BLaER1 treated with 17β-estradiol and CSF1 and Interleukin-3, amounts not matched to agents 10 nM and 100 nM (cell line): ENCODE data around the gene UBR2.

Source experiments
- H3K27ac ChIP-seq, 11 experiments: shearing (Covaris generic); formaldehyde crosslinking; 2 replicates each; pipeline ENCODE4 v1.8.1; 2022
- H3K27me3 ChIP-seq, 11 experiments: shearing (Covaris generic); formaldehyde crosslinking; 2 replicates each; pipeline ENCODE4 v1.8.1; 2022
- H3K36me3 ChIP-seq, 11 experiments: shearing (Covaris generic); formaldehyde crosslinking; 2 replicates each; pipeline ENCODE4 v1.8.1; 2022
- H3K4me1 ChIP-seq, 10 experiments: shearing (Covaris generic); formaldehyde crosslinking; 2 replicates each; pipeline ENCODE4 v1.8.1; 2022
- H3K4me2 ChIP-seq, 11 experiments: shearing (Covaris generic); formaldehyde crosslinking; 2 replicates each; pipeline ENCODE4 v1.8.1; 2022
- H3K4me3 ChIP-seq, 10 experiments: shearing (Covaris generic); formaldehyde crosslinking; 2 replicates each; pipeline ENCODE4 v1.8.1; 2022
- H3K9ac ChIP-seq, 11 experiments: shearing (Covaris generic); formaldehyde crosslinking; 2 replicates each; pipeline ENCODE4 v1.8.1; 2022
- H3K9me3 ChIP-seq, 11 experiments: shearing (Covaris generic); formaldehyde crosslinking; replicated peaks in 1 of 11; 2 replicates each; pipeline ENCODE4 v1.8.1; 2022
- H4K20me1 ChIP-seq, 11 experiments: shearing (Covaris generic); formaldehyde crosslinking; 2 replicates each; pipeline ENCODE4 v1.8.1; 2022
- Cebpa-rat ChIP-seq, 11 experiments: shearing (Covaris generic); IDR thresholded peaks; 2 replicates each; pipeline ENCODE4 v1.8.1; 2022

The UBR2 gene

GRCh38 chr6:42563697-42564505, at the start of gene UBR2:
UBR2 (plus strand) TSS chr6:42564029; CDS start chr6:42564320, 291 bp downstream.
- Histone ChIP-seq H3K36me3 (peaks cover 0 to 27% (median 15%) of the 10 kb centered on the region in 11 experiments; a peak in 15 of 22 replicates), H4K20me1 (peaks cover 0 to 42% (median 13%) of the 10 kb centered on the region in 11 experiments; a peak in 11 of 22 replicates), H3K4me2 (peak within 1 kb of the TSS; percentile 80 to 96 (median 87)), H3K9ac (peak within 1 kb of the TSS; percentile 83 to 94 (median 92)), H3K4me1 (peaks cover 9 to 33% (median 18%) of the 10 kb centered on the region in 10 experiments), H3K4me3 (peak within 1 kb of the TSS; percentile 73 to 93 (median 80)), H3K27me3 (no peaks in the 10 kb centered on the region), H3K27ac (peak within 1 kb of the TSS; percentile 82 to 95 (median 91)), H3K9me3 (peaks cover 0 to 15% (median 0%) of the 10 kb centered on the region in 11 experiments; a peak in 6 of 22 replicates)
- no peak for TF ChIP-seq Cebpa-rat (IDR thresholded peaks at IDR 0.05)

GRCh38 chr6:42514745-42515144, 49.1 kb upstream of the UBR2 start:
- H3K27ac ChIP-seq = peak overlapping the region in 4 of 11 experiments; percentile 39 to 77 (median 62); a peak in 7 of 22 replicates
- no peaks in the 10 kb centered on the region for H3K36me3 ChIP-seq

GRCh38 chr6:42519779-42520178, 44.0 kb upstream of the UBR2 start:
- no peak overlapping the region for H3K27ac ChIP-seq
- peaks cover 0 to 23% (median 2%) of the 10 kb centered on the region in 10 experiments; a peak in 12 of 20 replicates for H3K4me1 ChIP-seq
- no peaks in the 10 kb centered on the region for H3K36me3 ChIP-seq
- H3K27me3 ChIP-seq = no peaks in the 10 kb centered on the region
- no peak for TF ChIP-seq Cebpa-rat (IDR thresholded peaks at IDR 0.05)
- H3K4me3 ChIP-seq = no peak overlapping the region
- no peak overlapping the region for H3K9ac ChIP-seq
- peaks cover 8 to 15% (median 11%) of the 10 kb centered on the region in 11 experiments; a peak in 19 of 22 replicates for H3K9me3 ChIP-seq
- H3K4me2 ChIP-seq = no peak overlapping the region
- H4K20me1 ChIP-seq = no peaks in the 10 kb centered on the region

More at GRCh38 chr6:42514745-42515144, 49.1 kb upstream of the UBR2 start:
- Histone ChIP-seq H4K20me1 (no peaks in the 10 kb centered on the region), H3K27me3 (no peaks in the 10 kb centered on the region), H3K4me1 (peaks cover 0 to 46% (median 9%) of the 10 kb centered on the region in 10 experiments; a peak in 13 of 20 replicates), H3K4me2 (peak overlapping the region in 9 of 11 experiments; percentile 0 to 84 (median 35); a peak in 11 of 22 replicates), H3K9ac (peak overlapping the region in 2 of 11 experiments; percentile 38 to 46; a peak in 2 of 22 replicates), H3K9me3 (peaks cover 2 to 8% (median 5%) of the 10 kb centered on the region in 11 experiments; a peak in 19 of 22 replicates), H3K4me3 (no peak overlapping the region)
- TF ChIP-seq Cebpa-rat (IDR thresholded peaks at IDR 0.05) = no peak

DNA sequence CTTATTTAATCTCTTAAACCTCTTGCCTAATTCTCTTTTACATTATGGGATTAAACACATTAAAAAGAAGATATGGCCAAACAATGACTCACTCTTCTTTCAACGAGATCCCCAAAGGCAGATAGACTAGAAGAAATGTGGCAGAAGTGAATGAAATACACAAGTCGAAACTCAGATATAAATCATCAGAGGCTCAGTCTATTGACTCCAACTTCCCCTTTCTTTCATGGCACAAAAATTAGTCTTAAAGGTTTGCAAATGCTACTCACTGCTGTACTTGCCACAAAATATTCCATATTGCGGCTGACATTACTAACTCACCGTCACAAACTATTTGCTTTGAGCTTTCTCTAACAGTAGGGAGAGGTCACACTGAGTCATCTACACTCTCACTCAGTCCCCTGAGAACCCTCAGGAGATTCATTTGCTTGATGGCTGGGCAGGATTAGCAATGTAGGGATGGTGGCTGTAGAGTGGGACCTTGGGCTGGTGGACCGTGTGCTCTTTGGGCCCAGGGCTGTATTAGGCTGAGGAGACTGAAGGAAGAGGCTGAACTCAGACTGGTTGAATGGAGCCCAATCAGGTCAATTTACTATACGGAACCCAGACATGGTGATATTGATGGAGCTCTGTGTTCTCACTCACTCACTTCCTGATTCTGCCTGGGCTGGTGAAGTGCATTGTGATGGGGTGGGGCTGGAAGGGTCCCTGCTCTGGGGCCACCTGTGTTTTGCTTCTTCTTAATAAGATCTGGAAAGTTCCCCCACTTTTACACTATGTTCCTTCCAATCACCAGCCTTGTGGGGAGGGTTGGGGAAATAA, 42.8 kb upstream of the UBR2 start:
- peak overlapping the region in 2 of 11 experiments; percentile 23 to 37; a peak in 3 of 22 replicates for H3K4me2 ChIP-seq
- H3K9me3 ChIP-seq = peaks cover 8 to 15% (median 11%) of the 10 kb centered on the region in 11 experiments; a peak in 19 of 22 replicates
- peaks cover 0 to 12% (median 0%) of the 10 kb centered on the region in 10 experiments; a peak in 3 of 20 replicates for H3K4me1 ChIP-seq
- no peaks in the 10 kb centered on the region for H4K20me1 ChIP-seq
- H3K36me3 ChIP-seq = no peaks in the 10 kb centered on the region
- no peaks in the 10 kb centered on the region for H3K27me3 ChIP-seq
- no peak overlapping the region for H3K9ac ChIP-seq
- H3K27ac ChIP-seq = no peak overlapping the region
- H3K4me3 ChIP-seq = no peak overlapping the region
- no peak for TF ChIP-seq Cebpa-rat (IDR thresholded peaks at IDR 0.05)

- no peak for TF ChIP-seq Cebpa-rat (IDR thresholded peaks at IDR 0.05)
- H3K9ac ChIP-seq = no peak overlapping the region
- no peak overlapping the region for H3K27ac ChIP-seq
- no peaks in the 10 kb centered on the region for H3K27me3 ChIP-seq
- peaks cover 8 to 15% (median 11%) of the 10 kb centered on the region in 11 experiments; a peak in 19 of 22 replicates for H3K9me3 ChIP-seq
- H3K4me2 ChIP-seq = no peak overlapping the region
- peaks cover 0 to 12% (median 0%) of the 10 kb centered on the region in 10 experiments; a peak in 3 of 20 replicates for H3K4me1 ChIP-seq
- no peaks in the 10 kb centered on the region for H3K36me3 ChIP-seq
- H3K4me3 ChIP-seq = no peak overlapping the region
- no peaks in the 10 kb centered on the region for H4K20me1 ChIP-seq
Observed at GRCh38 chr6:42522036-42522435, 41.8 kb upstream of the UBR2 start.

DNA sequence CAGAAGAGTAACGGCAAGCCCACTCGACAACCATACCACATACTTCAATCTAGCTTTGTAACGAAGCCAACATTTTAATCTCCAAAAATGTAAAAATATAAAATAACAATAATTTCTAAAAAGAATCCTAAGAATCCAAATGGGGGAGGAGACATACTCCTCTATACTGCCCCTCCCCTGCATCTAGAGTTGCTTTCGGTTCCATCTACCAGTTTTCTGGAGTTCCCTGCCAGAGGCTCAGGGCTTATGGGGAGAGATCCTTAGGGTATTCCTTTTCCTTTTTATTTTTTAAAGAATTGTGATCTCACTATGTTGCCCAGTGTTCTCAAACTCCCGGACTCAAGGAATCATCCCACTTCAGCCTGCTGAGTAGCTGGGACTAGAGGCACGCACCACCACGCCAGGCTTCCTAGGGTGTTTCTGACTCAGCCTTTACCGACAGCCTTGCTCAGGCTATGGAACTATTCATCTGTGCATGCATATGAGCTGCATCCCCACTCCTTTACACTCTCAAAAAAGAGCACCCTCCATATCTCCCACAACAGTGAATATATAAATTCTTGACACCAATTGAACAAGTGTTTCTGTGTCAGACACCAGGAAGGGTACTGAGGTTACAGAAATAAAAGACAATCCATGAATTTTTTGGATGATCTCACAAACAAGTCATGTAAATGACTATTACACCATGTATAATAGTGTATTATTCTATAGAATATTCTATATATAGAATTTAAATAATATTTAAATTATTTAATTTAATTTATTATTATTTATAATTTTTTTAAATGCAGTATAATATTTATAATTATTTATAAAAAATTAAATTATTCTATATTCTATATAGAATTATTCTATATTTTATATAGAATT, 40.7 kb upstream of the UBR2 start:
- Histone ChIP-seq H3K4me1 (peaks cover 0 to 12% (median 0%) of the 10 kb centered on the region in 10 experiments; a peak in 3 of 20 replicates), H3K9ac (no peak overlapping the region), H3K4me2 (no peak overlapping the region), H3K9me3 (peaks cover 8 to 15% (median 11%) of the 10 kb centered on the region in 11 experiments; a peak in 19 of 22 replicates), H3K36me3 (no peaks in the 10 kb centered on the region), H3K27me3 (no peaks in the 10 kb centered on the region), H3K27ac (no peak overlapping the region), H4K20me1 (no peaks in the 10 kb centered on the region), H3K4me3 (no peak overlapping the region)
- TF ChIP-seq Cebpa-rat (IDR thresholded peaks at IDR 0.05) = no peak

GRCh38 chr6:42525206-42525605, 38.6 kb upstream of the UBR2 start:
- Histone ChIP-seq H3K9me3 (peaks cover 0 to 4% (median 2%) of the 10 kb centered on the region in 11 experiments; a peak in 14 of 22 replicates), H3K4me1 (peaks cover 0 to 14% (median under 1%) of the 10 kb centered on the region in 10 experiments; a peak in 7 of 20 replicates), H3K4me3 (no peak overlapping the region), H3K4me2 (no peak overlapping the region), H3K9ac (no peak overlapping the region), H3K36me3 (no peaks in the 10 kb centered on the region), H4K20me1 (no peaks in the 10 kb centered on the region), H3K27me3 (no peaks in the 10 kb centered on the region), H3K27ac (no peak overlapping the region)
- no peak for TF ChIP-seq Cebpa-rat (IDR thresholded peaks at IDR 0.05)

DNA sequence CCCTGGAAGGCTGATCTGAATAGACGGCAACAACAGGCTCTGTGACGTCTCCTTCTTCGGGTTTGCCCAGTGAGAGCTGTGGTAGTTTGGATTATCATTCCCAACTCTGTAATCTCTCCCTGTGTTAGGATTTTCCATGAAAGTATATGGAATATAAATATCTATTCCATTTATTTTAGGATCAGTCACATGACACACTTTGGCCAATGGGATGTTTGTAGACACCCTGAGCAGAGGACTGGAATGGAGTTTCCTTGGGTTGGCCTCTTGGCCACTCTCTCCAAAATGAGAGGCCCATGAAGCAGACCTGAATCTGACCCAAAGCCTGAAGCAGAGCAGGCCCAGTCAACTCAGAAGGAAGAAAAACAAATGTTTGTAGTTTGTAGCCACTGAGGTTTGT, 37.2 kb upstream of the UBR2 start:
- Histone ChIP-seq H3K9me3 (no peaks in the 10 kb centered on the region), H3K27me3 (no peaks in the 10 kb centered on the region), H3K4me3 (no peak overlapping the region), H3K4me1 (peaks cover 0 to 16% (median 2%) of the 10 kb centered on the region in 10 experiments; a peak in 9 of 20 replicates), H3K4me2 (no peak overlapping the region), H3K27ac (no peak overlapping the region), H3K36me3 (no peaks in the 10 kb centered on the region), H4K20me1 (no peaks in the 10 kb centered on the region), H3K9ac (no peak overlapping the region)
- no peak for TF ChIP-seq Cebpa-rat (IDR thresholded peaks at IDR 0.05)
